GM19025 (cell line): ENCODE measurements around the gene FGF18.

Source experiments
- ATAC-seq: cut with Tn5 transposase; IDR thresholded peaks from one replicate; pipeline ENCODE4 v1.9.1; 2021; ENCODE audit warnings: mild to moderate bottlenecking, low read depth, moderate library complexity; ENCODE audit not compliant: unreplicated experiment

FGF18 gene

DNA sequence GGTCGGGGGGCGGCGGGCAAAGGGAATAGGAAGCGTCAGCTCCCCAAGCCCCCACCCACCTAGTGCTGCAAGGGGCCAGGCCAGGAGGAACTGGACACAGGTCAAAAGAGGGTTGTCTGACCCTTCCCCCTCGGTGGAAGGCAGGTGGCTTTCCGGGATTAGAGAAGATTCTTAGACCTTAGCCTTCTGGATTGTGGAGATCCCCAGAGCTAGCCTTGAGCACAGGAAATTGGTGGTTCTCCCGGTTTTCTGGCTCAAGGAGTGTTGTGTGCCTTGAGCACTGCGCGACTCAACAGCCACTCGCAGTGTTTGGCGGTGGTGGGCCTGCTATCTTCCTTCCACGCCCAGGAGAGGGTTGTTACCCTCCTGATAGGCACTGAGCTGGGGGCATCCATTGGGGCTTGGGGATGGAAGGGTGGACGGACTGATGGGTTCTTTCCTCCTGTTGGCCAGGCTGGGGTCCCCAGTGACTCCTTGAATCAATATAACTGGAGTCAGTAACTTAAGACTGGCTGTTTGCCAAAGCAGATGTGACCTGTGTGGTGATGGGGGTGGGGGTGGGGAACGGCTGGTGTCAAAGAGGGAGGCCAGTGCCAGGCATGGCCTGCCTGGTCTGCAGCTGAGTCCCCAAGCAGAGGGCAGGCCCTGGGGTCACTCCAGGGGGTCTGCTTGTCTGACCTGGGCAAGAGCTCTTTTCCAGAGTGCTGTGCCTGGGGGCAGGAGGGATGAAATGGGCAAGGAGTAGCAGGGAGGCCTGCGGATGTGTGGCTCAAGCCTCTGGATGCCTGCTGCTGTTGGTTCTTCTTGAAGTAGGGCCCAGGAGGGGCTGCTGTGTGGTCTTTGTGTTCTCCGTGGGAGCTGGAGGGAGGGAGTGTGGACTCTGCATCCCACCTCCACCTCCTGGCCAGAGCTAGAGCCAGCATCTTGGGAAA, 2.1 kb downstream of the FGF18 start:
- ATAC-seq = no peak

DNA sequence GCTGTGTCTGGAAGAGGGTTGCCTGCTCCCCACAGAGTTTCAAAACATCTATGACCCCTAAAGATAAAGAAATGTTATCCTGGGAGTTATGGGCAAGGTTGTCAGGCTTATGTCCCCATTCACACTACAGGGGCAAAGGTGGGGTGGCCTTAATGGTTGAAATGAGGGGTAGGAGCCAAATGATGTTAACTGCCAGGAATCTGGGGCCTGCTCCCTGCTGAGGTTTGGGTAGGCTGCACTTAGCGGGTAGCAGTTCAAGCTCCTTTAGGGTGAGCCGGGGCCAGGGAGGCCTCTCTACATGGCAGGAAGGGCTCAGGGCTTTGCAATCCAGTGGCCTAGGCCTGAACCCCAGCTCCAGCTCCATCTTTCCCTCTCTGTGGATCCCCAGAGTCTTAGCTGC, 3.0 kb downstream of the FGF18 start:
- ATAC-seq = no peak

GRCh38 chr5:171422902-171423663, 3.6 kb downstream of the FGF18 start:
- ATAC-seq = no peak

- no peak for ATAC-seq
Measured at GRCh38 chr5:171424726-171425125, 5.3 kb downstream of the FGF18 start.

- no peak for ATAC-seq
Measured at GRCh38 chr5:171425596-171426244, 6.3 kb downstream of the FGF18 start.

- no peak for ATAC-seq
Measured at GRCh38 chr5:171426266-171426665, 6.8 kb downstream of the FGF18 start.

GRCh38 chr5:171426680-171427079, 7.2 kb downstream of the FGF18 start:
- no peak for ATAC-seq

- ATAC-seq = no peak
Measured at GRCh38 chr5:171427318-171428167, 8.1 kb downstream of the FGF18 start.

- no peak for ATAC-seq
Measured at GRCh38 chr5:171428168-171428696, 8.8 kb downstream of the FGF18 start.

DNA sequence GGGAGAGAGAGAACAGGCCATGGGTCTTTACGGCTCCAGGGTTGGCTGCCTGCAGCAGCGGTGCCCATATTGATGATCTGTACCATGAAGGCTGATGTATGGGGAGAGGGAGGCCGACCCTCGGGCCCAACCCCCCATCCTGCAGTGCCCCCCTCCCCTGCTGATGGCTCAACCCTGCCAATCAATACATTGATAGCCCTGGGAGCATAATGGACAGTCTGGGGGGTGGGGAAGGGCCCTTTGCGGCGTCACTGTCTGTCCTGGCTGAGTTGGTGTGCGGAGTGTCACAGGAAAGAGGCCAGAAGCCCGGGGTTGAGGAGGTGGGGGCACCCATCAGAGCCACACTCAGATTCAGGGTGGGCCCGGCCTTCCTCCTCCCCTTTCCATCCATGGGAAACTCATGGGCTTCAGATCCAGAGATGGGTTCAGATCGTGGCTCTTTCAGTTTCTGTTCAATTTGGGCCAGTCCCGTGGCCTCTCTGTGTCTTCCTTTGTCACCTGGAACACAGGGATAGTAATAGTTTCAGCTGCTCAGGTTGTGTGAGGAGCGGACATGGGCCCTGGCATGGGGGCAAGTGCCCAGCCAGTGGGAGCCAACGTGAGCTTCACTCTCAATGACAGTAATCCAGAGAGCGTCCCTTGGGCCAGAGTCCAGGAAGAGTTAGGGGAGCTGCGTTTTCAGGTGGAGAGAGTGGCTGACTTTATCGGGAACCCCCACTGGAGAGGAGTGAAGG, 9.5 kb downstream of the FGF18 start:
- no peak for ATAC-seq

- ATAC-seq = no peak
Measured at GRCh38 chr5:171429543-171429910, 10.1 kb downstream of the FGF18 start.

DNA sequence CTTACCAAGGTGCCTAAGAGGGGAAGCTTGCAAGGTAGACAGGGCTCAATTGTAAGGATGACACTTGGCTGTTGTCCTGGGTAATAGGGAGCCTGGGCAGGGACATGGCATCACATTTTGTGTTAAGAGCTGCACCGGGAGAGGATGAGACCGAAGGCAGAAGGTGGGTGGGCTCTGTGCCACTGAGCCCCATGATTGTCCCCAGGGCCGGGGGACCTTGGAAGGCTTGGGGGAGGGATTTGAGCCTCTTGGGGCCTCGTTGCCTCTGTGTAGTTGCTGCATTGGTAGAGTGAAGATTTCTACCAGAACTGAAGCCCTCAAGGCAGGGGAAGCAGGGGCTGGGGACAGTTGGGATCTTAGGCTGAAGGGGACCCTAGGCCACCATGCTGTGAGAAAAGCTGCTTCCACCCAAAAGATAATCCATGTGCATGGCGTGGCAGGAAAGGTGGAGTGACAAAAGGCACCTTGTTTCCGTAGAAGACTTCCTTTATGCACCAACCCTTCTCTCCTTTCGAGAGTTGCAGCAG, 11.9 kb downstream of the FGF18 start:
- no peak for ATAC-seq

GRCh38 chr5:171432076-171432475, 12.6 kb downstream of the FGF18 start:
- no peak for ATAC-seq

GRCh38 chr5:171432583-171433351, 13.3 kb downstream of the FGF18 start:
- ATAC-seq = no peak

- ATAC-seq = no peak
Measured at GRCh38 chr5:171433352-171433698, 13.9 kb downstream of the FGF18 start.

DNA sequence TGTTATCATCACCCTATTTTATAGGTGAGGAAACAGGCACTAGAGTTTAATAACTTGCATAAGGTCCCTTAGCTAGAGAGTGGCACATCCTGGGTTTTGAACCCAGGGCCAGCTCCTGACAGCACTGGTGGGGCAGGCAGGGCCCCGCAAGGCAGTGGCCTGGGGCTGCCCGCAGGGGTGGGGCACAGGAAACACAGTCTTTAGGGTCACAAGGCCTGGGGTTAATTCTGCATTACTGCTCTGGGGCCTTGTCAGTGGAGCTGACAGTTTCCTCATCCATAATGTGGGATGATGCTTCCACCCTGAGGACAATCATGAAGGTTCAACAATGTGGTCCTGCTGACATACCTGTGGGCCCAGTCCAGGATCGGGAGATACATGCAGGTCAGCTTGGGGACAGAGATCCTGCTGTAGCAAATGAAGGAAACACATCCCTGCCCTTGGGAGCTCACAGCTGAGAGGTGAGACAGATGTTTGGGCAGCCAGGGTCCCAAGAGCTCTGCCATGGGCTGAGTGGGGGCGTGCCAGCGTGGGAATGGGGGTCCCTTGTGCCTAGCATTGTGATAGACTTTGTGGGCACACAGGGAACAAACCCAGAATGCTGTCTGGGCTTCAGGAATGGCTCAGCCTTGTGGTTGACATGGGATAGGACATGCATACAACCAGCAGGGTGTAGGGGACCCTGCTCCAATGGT, 14.7 kb downstream of the FGF18 start:
- ATAC-seq = no peak

GRCh38 chr5:171434874-171435273, 15.4 kb downstream of the FGF18 start:
- ATAC-seq = no peak

GRCh38 chr5:171435908-171436307, 16.5 kb downstream of the FGF18 start:
- no peak for ATAC-seq
